ENCODE measurements around the gene RNF151. TPM values are rescaled to one million over a fixed set of nuclear protein-coding genes. Genes with fewer than 3 reads are reported as not detected.

RNF151 gene
- total RNA-seq, 2 experiments from 2014 or later, result not detected

DNA sequence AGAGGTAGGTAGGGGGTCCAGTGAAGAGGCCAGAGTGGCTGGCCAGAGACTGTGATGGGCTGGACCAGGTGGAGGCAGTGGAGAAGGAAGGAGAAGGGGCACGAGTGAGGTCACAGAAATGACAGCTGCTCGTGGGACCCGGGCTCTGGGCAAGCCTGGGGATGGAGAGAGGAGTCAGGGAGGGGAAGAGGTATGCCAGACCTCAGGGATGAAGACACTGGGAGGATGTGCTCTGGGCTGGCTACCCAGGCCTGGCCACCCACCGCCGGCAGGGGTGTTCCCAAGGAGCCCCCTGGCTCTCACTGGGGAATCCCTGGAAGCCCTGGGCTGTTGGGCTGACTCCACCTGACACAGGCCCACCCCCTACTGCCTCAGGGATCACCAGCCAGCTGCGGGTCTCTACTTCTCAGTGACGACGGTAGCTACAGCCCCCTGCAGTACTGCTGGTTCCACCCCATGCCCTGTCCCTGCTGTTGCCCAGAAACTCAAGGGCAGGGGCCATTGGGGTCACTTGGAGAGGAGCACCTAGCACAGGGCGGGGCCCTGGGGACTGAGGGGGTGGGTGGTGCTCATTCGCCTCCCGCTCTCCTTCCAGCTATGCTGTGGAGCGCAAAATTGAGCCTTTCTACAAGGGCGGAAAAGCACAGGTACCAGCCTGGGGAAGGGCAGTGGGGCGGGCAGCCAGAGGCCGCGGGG, 7.0 kb downstream of the RNF151 start:
- no peak for DNase-seq (ENCODE audit: low spot score)
- no peaks in the 10 kb centered on the region for H3K9me3 ChIP-seq (ENCODE audit: low read length)
- POLR2A ChIA-PET, result no interaction called here
- H4K20me1 ChIP-seq (ENCODE audit: insufficient read depth, low read length), result no peaks in the 10 kb centered on the region
- H3K4me3 ChIP-seq (ENCODE audit: low read depth, low read length, poor library complexity, severe bottlenecking), result peak overlapping the region; percentile 8
- no TSS peak for BruUV-seq (replicated peaks)
- CTCF ChIA-PET (ENCODE audit: unreplicated experiment), result no interaction called here
- TF ChIP-seq, protein P1, sequence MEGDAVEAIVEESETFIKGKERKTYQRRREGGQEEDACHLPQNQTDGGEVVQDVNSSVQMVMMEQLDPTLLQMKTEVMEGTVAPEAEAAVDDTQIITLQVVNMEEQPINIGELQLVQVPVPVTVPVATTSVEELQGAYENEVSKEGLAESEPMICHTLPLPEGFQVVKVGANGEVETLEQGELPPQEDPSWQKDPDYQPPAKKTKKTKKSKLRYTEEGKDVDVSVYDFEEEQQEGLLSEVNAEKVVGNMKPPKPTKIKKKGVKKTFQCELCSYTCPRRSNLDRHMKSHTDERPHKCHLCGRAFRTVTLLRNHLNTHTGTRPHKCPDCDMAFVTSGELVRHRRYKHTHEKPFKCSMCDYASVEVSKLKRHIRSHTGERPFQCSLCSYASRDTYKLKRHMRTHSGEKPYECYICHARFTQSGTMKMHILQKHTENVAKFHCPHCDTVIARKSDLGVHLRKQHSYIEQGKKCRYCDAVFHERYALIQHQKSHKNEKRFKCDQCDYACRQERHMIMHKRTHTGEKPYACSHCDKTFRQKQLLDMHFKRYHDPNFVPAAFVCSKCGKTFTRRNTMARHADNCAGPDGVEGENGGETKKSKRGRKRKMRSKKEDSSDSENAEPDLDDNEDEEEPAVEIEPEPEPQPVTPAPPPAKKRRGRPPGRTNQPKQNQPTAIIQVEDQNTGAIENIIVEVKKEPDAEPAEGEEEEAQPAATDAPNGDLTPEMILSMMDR (conservative IDR thresholded peaks at IDR 0.05; ENCODE audit: low read length), result no peak
- TF ChIP-seq EZH2phosphoT487 (IDR thresholded peaks at IDR 0.05; ENCODE audit: borderline replicate concordance, low read depth, low read length), result no peak
- intact Hi-C loops (cut with micrococcal nuclease; ENCODE audit: unreplicated experiment), result no loop called here
- H3K36me3 ChIP-seq (ENCODE audit: insufficient read depth, low read length), result peaks cover 46% of the 10 kb centered on the region
- peaks cover 28% of the 10 kb centered on the region for H3K79me2 ChIP-seq (ENCODE audit: insufficient read depth, low read depth, low read length)
- H2AFZ ChIP-seq (ENCODE audit: low read length), result no peak overlapping the region
- H3K27ac ChIP-seq (ENCODE audit: low read depth, low read length, poor library complexity, severe bottlenecking), result no peak overlapping the region
- H3K4me1 ChIP-seq (ENCODE audit: insufficient read depth, low read length, poor library complexity, severe bottlenecking), result peaks cover 12% of the 10 kb centered on the region
- peak overlapping the region; percentile 76; the same call in 1 of the 2 replicates for H3K4me2 ChIP-seq (ENCODE audit: low read length)
- no peaks in the 10 kb centered on the region for H3K9me2 ChIP-seq (ENCODE audit: insufficient read depth, low read length)

DNA sequence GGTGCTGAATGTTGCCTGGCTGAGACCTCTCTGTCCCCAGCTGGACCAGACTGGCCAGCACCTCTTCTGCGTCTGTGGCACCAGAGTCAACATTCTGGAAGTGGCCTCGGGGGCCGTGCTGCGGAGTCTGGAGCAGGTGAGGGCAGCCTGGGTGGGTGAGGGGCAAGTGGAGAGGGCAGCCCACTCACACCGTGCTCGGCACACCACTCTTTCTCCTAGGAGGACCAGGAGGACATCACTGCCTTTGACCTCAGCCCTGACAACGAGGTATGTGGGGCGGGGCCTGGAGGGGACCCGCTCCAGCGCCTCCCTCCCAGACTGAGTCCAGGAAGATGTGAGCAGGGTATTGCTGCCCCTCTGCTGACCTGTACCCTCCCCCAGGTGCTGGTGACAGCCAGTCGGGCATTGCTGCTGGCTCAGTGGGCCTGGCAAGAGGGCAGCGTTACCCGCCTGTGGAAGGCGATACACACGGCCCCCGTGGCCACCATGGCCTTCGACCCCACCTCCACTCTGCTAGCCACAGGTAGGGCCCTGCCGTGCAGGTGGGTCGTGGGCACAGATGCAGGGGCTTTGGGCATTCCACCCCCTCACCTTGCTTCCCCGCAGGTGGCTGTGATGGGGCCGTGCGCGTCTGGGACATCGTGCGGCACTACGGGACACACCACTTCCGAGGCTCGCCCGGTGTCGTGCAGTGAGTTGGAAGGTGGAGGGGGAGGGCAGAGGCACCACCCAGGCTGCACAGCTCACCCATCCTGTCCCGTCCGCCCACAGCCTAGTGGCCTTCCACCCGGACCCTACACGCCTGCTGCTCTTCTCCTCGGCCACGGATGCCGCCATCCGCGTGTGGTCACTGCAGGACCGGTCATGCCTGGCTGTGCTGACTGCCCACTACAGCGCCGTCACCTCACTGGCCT, 7.8 kb downstream of the RNF151 start:
- Histone ChIP-seq H3K4me3 (ENCODE audit: low read depth, low read length, poor library complexity, severe bottlenecking) (no peak overlapping the region), H3K4me2 (ENCODE audit: low read length) (no peak overlapping the region), H3K4me1 (ENCODE audit: insufficient read depth, low read length, poor library complexity, severe bottlenecking) (peaks cover 12% of the 10 kb centered on the region), H3K36me3 (ENCODE audit: insufficient read depth, low read length) (peaks cover 51% of the 10 kb centered on the region), H2AFZ (ENCODE audit: low read length) (no peak overlapping the region), H3K9me3 (ENCODE audit: low read length) (no peaks in the 10 kb centered on the region), H3K27ac (ENCODE audit: low read depth, low read length, poor library complexity, severe bottlenecking) (no peak overlapping the region), H4K20me1 (ENCODE audit: insufficient read depth, low read length) (no peaks in the 10 kb centered on the region), H3K9me2 (ENCODE audit: insufficient read depth, low read length) (no peaks in the 10 kb centered on the region), H3K79me2 (ENCODE audit: insufficient read depth, low read depth, low read length) (peaks cover 28% of the 10 kb centered on the region)
- no peak for TF ChIP-seq EZH2phosphoT487 (IDR thresholded peaks at IDR 0.05; ENCODE audit: borderline replicate concordance, low read depth, low read length)
- TF ChIP-seq, protein P1 (conservative IDR thresholded peaks at IDR 0.05; ENCODE audit: low read length), result no peak
- BruUV-seq (replicated peaks), result no TSS peak
- intact Hi-C loops (cut with micrococcal nuclease; ENCODE audit: unreplicated experiment), result no loop called here
- ChIA-PET CTCF (ENCODE audit: unreplicated experiment) (no interaction called here), POLR2A (no interaction called here)
- no peak for DNase-seq (ENCODE audit: low spot score)

Data from OCI-LY7 (cell line).